ENCODE data around the gene C16orf86. TPM values are rescaled to one million over a fixed set of nuclear protein-coding genes. Genes with fewer than 3 reads are reported as not detected.

The C16orf86 gene
- total and polyA plus RNA-seq, 2 of the 8 experiments (the other 6 are each of a cell fraction or from before 2014, with no cell fraction given), result 1.4 to 2.3 TPM

GRCh38 chr16:67657751-67658518 is 8.7 kb upstream of the C16orf86 start:
- Histone ChIP-seq H3K79me1 (ENCODE audit: low read depth, low read length) (no peaks in the 10 kb centered on the region; the same call in 1 of the 2 replicates), H3K23me2 (ENCODE audit: low read depth, low read length) (peaks cover 21% of the 10 kb centered on the region), H3K36me3 (ENCODE audit: control insufficient read depth in 2 of 4, insufficient read depth in 4 of 4, low read length in 3 of 4) (peaks cover 0 to 4% (median 2%) of the 10 kb centered on the region in 4 experiments; a peak in 1 of 8 replicates), H3K4ac (replicated peaks; ENCODE audit: insufficient read length, low read depth, low read length) (no peak overlapping the region), H4K8ac (ENCODE audit: extremely low read depth, insufficient read depth, low read length) (no peak overlapping the region; the same call in 1 of the 2 replicates), H3K27ac (ENCODE audit: low read depth, low read length) (no peak overlapping the region), H3K9me3 (ENCODE audit: insufficient read depth in 2 of 2, low read depth in 1 of 2, low read length in 1 of 2) (no peaks in the 10 kb centered on the region), H3K4me1 (replicated peaks in 1 of 4; ENCODE audit: control insufficient read depth in 3 of 4, insufficient read depth in 4 of 4, low read length in 3 of 4) (peaks cover 0 to 16% (median 11%) of the 10 kb centered on the region in 4 experiments; a peak in 5 of 7 replicates), H2BK5ac (ENCODE audit: low read depth, low read length) (no peak overlapping the region), H2BK120ac (replicated peaks; ENCODE audit: low read depth, low read length) (no peak overlapping the region), H3K27me3 (replicated peaks in 1 of 4; ENCODE audit: control insufficient read depth in 3 of 4, extremely low read depth in 1 of 4, insufficient read depth in 3 of 4, low read length in 3 of 4) (peaks cover 0 to 13% (median 10%) of the 10 kb centered on the region in 4 experiments; a peak in 4 of 7 replicates), H3K56ac (replicated peaks; ENCODE audit: insufficient read length, low read depth, low read length) (no peak overlapping the region), H4K20me1 (replicated peaks in 1 of 2; ENCODE audit: control insufficient read depth in 1 of 2, insufficient read depth in 2 of 2, low read length in 2 of 2) (peaks cover 5 to 6% of the 10 kb centered on the region in 2 experiments), H2AFZ (ENCODE audit: low read length) (no peak overlapping the region), H3K79me2 (ENCODE audit: control insufficient read depth in 1 of 2, insufficient read depth in 2 of 2, low read length in 2 of 2) (no peaks in the 10 kb centered on the region), H2BK12ac (ENCODE audit: low read depth, low read length) (no peak overlapping the region), H2BK15ac (ENCODE audit: low read length) (no peak overlapping the region), H4K91ac (replicated peaks; ENCODE audit: insufficient read length, low read length) (no peak overlapping the region), H3K14ac (ENCODE audit: insufficient read length) (no peak overlapping the region), H3K4me2 (ENCODE audit: insufficient read depth in 1 of 2, low read depth in 2 of 2, low read length in 2 of 2) (no peak overlapping the region; a peak in 1 of 4 replicates), H3K23ac (ENCODE audit: insufficient read length) (no peak overlapping the region), H3K18ac (ENCODE audit: extremely low read depth, low read length) (no peak overlapping the region), H3K9ac (replicated peaks in 1 of 4; ENCODE audit: extremely low read depth in 1 of 4, low read depth in 3 of 4, low read length in 3 of 4) (no peak overlapping the region; a peak in 1 of 7 replicates), H3K4me3 (ENCODE audit: extremely low read depth in 1 of 4, insufficient read depth in 2 of 4, low read depth in 3 of 4, low read length in 4 of 4) (no peak overlapping the region), H4K5ac (ENCODE audit: insufficient read length, low read depth, low read length) (no peak overlapping the region), H2AK5ac (ENCODE audit: low read depth, low read length) (no peak overlapping the region), H2BK20ac (ENCODE audit: low read length) (no peak overlapping the region)
- DNase-seq (ENCODE audit: low read depth in 1 of 2, low spot score in 2 of 2) (no peak), FAIRE-seq (no peak)
- ChIA-PET CTCF (ENCODE audit: partially characterized antibody) (interaction anchor here (0.6 to 13.7 kb wide), 9 partner anchors 10 to 284 kb away, joined by 3 to 202 read pairs (median 9); partner anchors contain the start of gene CARMIL2), POLR2A (ENCODE audit: partially characterized antibody) (interaction anchor here (0.5 to 1.8 kb wide), 6 partner anchors 15 to 369 kb away, joined by 3 to 4 read pairs (median 4); partner anchors contain the start of gene CTCF)
- WGBS, 2 experiments (ENCODE audit: extremely low coverage in 1 of 2, insufficient coverage in 1 of 2, insufficient read length in 1 of 2, insufficient replicate concordance in 2 of 2, low coverage in 1 of 2, low lambda C conversion rate in 2 of 2, missing lambda C conversion rate in 1 of 2), result 97% methylated on average over 14 of the region's 18 CpGs; no CpG with 5 or more reads in 1 of the 2 experiments
- TF ChIP-seq SP1 (IDR thresholded peaks at IDR 0.05; ENCODE audit: low read depth, low read length) (no peak), TAF1 (IDR thresholded peaks at IDR 0.05; ENCODE audit: low read depth, low read length) (no peak), MAX (IDR thresholded peaks at IDR 0.05) (no peak), POU5F1 (IDR thresholded peaks at IDR 0.05; ENCODE audit: low read depth, low read length) (no peak), NANOG (IDR thresholded peaks at IDR 0.05; ENCODE audit: insufficient read depth, low read depth, low read length, poor library complexity, severe bottlenecking) (no peak), CREB1 (IDR thresholded peaks at IDR 0.05) (no peak), SUZ12 (IDR thresholded peaks at IDR 0.05; ENCODE audit: low read length) (no peak), CEBPB (IDR thresholded peaks at IDR 0.05; ENCODE audit: low read depth, low read length) (no peak), YY1 (IDR thresholded peaks at IDR 0.05; ENCODE audit: low read depth, low read length) (no peak), SRF (IDR thresholded peaks at IDR 0.05; ENCODE audit: low read depth, low read length) (no peak), ATF2 (IDR thresholded peaks at IDR 0.05; ENCODE audit: low read length) (no peak)

Measured in H1 (cell line).